GM19351 (cell line): ENCODE results near the gene HDHD5.
"Not testable (repeated sequence)": the region's sequence is repeated elsewhere in the genome, so short reads cannot be mapped to it uniquely, and the experiment has no call there.

Source experiments
- ATAC-seq: cut with Tn5 transposase; IDR thresholded peaks from one replicate; pipeline ENCODE4 v1.9.1; 2021; ENCODE audit warnings: mild to moderate bottlenecking, moderate library complexity; ENCODE audit not compliant: unreplicated experiment

HDHD5 gene

GRCh38 chr22:17157714-17158113 lies 1.4 kb downstream of the HDHD5 start:
- no peak for ATAC-seq

DNA sequence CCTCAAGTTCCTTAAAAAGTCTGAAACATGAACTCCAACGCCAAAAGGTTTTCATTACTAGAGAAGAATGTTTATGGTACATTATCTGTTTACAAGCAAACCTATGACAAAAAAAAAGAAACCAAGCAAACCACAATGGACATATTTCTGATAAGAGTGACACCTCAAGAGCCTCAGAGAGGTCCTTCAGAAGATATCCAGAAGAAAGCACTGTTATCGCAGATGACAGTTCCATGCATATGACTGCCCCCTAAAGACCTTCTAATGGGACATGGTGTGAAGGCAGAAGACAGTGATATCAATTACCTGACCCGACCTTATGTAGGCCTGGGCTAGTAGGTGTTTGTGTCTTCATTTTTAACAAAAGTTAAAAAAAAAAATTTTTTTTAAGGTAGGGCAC lies 3.1 kb downstream of the HDHD5 start:
- no peak for ATAC-seq

DNA sequence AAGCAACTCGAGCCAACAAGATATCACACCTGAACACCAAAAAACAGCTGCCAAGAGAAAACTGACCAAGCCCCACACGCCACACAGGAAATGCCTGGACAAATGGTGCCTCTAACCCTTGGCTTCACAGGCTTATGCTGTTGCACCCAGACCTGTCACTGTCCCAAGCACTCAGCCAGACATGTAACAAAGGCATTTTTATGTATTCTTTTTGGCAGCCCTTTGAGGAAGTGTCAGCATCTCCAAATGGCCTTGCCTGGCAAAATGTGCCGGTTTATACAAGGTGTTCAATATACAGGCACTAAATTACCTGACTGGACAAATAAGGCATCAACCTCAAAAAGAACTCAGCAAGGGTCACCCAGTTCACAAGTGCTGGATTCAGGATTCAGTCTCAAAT lies 6.1 kb downstream of the HDHD5 start:
- no peak for ATAC-seq

DNA sequence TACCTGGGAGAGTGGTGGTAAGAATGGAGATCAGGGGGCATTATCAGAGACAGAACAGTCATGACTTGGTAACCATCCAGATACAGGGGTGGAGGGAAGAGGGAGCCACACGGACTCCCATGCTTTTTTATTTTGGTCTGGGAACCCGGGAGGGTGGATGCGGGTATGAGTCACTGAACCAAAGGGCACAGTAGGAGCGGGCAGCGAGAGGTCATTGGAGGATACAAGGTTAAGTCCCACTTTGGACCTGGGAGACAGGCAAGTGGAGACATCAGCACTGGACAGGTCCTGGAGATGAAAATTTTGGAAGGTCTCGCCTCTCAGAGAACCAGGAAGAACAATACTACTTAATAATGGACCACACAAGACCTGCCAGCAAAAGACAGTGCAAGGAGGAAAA lies 6.7 kb downstream of the HDHD5 start:
- no peak for ATAC-seq

- ATAC-seq, result no peak
Measured at GRCh38 chr22:17149076-17149815, 9.8 kb downstream of the HDHD5 start.

- ATAC-seq, result not testable (repeated sequence)
Measured at GRCh38 chr22:17147458-17147857, 11.6 kb downstream of the HDHD5 start.

DNA sequence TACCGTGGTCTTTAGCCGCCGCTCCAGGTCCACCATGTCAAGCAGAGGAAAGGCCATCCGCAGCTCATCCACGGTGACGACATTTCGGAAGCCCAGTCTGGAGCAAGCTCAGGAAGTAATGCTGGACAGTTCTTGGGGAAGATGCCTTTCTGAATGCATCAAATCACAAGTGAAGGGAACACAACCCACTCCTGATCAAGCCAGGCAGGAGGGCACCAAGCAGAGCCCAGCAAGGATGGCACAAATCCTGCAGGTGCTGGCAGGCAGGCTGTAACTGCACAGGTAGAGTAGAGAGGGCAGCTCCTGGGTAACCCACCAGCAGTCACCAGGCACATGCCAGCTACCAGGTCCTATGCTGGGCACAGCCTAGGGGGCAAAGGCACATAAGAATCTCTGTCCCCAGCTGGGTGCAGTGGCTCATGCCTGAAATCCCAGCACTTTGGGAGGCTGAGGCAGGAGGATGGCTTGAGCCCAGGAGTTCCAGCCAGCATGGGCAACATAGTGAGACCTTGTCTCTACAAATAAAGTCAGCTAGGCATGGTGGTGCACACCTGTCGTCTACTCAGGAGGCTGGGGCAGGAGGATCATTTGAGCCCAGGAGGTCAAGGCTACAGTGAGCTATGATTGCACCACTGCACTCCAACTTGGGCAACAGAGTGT lies 13.9 kb downstream of the HDHD5 start:
- ATAC-seq, result no peak

DNA sequence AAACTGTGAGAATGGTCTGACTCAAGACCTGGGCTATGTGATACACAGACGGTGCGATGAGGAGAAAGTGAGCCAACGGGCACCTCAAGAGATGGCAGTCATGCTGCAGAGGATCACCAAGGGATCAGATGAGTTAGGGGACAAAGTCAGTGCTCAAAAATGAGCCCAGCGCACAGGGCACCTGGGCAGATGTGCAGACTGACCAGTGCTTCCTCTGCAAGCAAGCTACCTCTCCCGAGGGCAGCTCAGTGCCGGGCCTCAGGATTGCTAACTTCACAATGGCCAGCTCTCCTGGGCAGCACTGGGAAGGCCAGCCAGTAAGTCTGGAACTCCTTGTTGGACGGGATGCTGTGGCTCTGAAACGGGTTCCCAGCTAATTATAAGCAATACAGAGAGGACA lies 15.3 kb downstream of the HDHD5 start:
- no peak for ATAC-seq

DNA sequence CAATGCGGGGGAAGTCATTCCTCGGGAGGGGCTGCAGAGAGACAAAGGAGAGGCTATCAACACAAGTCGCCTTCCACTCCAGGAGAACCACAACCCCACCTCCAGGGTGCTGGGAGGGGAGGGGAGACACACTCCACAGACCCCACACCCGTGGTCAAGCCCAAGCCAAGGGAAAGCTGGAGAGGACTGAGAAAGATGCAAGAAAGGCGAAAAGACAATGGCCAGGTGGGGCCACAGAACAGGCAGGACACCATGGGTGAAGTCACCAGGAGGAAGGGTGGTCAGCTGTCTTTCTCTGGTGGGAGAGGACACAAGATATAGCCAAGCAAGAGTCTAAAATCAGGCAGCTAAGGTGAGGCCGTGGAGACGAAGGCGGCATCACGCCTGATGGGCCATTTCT lies 16.0 kb downstream of the HDHD5 start:
- no peak for ATAC-seq

- ATAC-seq, result no peak
Measured at GRCh38 chr22:17140826-17141766, 18.0 kb downstream of the HDHD5 start.

- no peak for ATAC-seq
Measured at GRCh38 chr22:17140022-17140421, 19.1 kb downstream of the HDHD5 start.

- no peak for ATAC-seq
Measured at GRCh38 chr22:17138513-17138912, 20.6 kb downstream of the HDHD5 start.

- no peak for ATAC-seq
Measured at GRCh38 chr22:17137861-17138425, 21.1 kb downstream of the HDHD5 start.

DNA sequence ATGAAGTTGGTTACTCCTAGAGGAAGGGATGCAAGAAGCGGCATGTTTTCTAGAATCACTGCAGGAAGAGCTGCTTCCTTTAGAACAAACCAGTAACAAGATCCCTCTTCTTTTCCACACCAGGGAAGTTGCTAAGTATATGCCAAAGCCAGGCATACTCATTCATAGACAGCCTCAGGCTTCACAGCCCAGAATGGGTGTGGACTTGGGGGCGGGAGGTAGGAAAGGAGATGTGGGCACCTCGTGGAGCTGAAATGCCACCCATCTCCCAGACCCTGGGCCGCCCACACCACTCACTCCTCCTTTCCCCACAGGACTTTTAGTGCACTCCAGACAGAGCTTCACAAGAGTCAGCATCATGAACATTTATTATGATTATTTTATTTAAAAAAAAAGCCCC lies 21.9 kb downstream of the HDHD5 start:
- ATAC-seq, result no peak

DNA sequence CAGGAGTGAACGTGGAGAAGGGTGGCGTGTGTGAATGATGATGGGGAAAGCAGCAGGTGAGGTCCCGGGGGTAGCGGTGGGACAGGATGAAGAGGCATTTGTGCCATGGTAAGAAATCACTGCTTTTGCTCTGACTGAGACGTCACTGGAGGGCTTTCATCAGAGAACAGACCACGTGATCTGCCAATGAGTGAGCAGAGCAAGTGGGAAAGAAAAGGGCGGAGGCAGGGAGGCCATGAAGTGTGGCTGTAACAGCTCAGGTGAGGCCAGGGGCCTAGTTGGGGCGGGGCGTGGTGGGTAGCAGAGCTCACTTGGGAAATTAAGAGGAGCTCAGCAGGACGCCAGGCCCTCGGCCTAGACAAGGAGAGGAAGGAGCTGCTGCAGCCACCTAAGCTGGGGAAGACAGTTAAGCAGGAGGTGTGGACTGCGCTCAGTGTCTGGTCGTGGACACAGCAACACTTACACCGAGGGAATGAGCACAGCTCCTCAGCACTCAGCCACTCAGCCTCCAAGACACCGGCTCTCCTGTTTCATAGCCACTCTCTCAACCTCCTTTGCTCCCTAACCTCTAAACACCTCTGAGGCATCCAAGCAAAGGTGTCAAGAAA lies 23.8 kb downstream of the HDHD5 start:
- ATAC-seq, result no peak

DNA sequence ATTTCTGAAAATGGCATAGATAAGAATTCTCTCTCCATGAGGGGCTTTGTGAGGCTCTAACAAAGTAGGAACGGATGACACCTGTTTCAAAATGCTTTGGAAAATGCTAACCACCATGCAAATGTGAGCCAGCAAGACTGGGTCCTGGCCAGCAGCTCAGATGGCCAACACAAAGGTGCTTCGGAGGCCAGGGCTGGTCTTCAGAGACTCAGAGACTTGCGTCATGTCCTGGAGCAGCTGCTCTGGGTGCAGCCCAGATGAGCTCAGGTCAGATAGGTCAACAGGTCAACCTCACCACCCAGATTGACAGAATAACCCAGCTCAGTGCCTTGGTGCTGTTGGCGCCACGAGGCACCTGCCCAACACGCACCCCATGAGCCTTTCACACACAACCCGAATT lies 25.9 kb downstream of the HDHD5 start:
- ATAC-seq, result no peak

- ATAC-seq, result no peak
Measured at GRCh38 chr22:17132112-17132511, 27.0 kb downstream of the HDHD5 start.

- no peak for ATAC-seq
Measured at GRCh38 chr22:17131686-17132085, 27.4 kb downstream of the HDHD5 start.

DNA sequence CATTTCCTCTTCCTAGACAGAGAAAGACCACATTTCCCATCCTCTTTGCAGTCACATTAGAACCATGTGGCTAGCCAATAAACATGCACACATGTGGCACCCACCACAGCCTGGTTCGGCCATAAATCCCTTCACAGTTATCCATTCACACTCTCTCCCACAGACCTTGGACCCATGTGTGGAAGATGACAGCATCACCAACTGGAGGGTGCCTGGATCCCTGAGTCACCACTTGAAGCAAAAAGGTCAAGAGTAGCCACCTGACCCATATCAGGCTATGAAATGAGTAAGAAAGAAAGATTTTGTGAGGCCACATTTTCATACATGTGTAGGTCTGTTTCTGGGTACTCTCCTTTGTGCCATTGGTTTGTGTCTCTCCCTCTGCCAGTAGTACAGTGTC lies 28.9 kb downstream of the HDHD5 start:
- no peak for ATAC-seq

- ATAC-seq, result no peak
Measured at GRCh38 chr22:17121233-17122195, 37.6 kb downstream of the HDHD5 start, which contains the start of gene TMEM121B. TSS of gene TMEM121B (minus strand) at chr22:17121360. CDS start at chr22:17121127, 233 bp downstream.
